ENCODE data around the gene PFKL.

GRCh38 chr21:44334329-44335030 lies 34.6 kb downstream of the PFKL start:
- no peak for TF ChIP-seq YY1 (IDR thresholded peaks at IDR 0.05; ENCODE audit: low read depth)
- no peak for TF ChIP-seq NFIC (IDR thresholded peaks at IDR 0.05)
